Upper lobe of left lung (tissue), 4 donors: Measurements from ENCODE around the gene RIPOR2.

Experiments used
- CTCF ChIP-seq, 6 experiments: fragments of 450-650 bp in 4 of 6; fragments of 200-600 bp in 2 of 6; sonication (generic) in 2 of 6; IDR thresholded peaks; one replicate each; pipeline ENCODE4 v1.5.1; 2016 to 2019; ENCODE audit warnings: antibody characterized with exemption in 6 of 6
- EP300 ChIP-seq, 4 donors: sonication (generic); formaldehyde crosslinking; IDR thresholded peaks; one replicate each; pipeline ENCODE4 v1.5.1; 2017; ENCODE audit warnings: antibody characterized with exemption in 4 of 4, control low read depth in 2 of 4
- POLR2A ChIP-seq, 4 donors: fragments of 450-650 bp; IDR thresholded peaks; one replicate each; pipeline ENCODE4 v1.5.1; 2016 to 2017; ENCODE audit warnings: antibody characterized with exemption in 4 of 4, mild to moderate bottlenecking in 2 of 4
- POLR2AphosphoS5 ChIP-seq, 2 donors: sonication (generic); formaldehyde crosslinking; IDR thresholded peaks; one replicate each; pipeline ENCODE4 v1.5.1; 2017; ENCODE audit warnings: antibody characterized with exemption in 2 of 2

DNA sequence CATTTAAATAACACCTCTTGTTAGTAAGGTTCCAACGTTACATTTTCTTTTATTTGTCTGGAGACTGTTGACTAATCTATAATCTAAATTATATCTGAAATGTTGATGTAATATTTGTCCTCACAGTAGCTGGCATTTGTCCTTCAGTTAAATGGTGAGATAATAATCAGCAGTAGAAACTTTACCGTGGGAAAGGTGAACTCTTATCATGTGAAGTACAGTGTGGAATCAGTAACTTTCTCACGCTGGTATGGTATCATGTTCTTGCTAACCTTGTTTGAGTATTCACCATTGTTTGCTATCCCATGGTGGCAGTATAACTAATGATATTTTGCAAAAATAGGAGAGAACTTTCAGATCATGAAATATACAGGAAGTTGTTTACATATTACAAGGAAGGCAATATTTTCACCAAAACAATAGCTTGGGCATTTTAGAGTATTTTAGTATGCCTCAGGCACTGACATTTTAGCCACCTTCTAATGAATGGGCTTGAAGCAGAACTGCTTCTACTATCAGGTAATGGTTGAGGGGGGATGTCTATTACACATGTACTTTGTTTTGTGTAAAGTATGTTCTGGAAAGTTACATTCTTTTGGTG, 156.2 kb downstream of the RIPOR2 start:
- TF ChIP-seq CTCF (IDR thresholded peaks at IDR 0.05) = no peak
- no peak for TF ChIP-seq EP300 (IDR thresholded peaks at IDR 0.05)
- TF ChIP-seq POLR2A (IDR thresholded peaks at IDR 0.05) = no peak
- no peak for TF ChIP-seq POLR2AphosphoS5 (IDR thresholded peaks at IDR 0.05)
